Heart left ventricle (tissue), 16 donors: ENCODE results near the gene PDCD1. TPM values are rescaled to one million over a fixed set of nuclear protein-coding genes. Genes with fewer than 3 reads are reported as not detected.

Experiments used
- ATAC-seq, 4 donors: fragments of 200-7000 bp; cut with Tn5 transposase; one replicate each; pipeline ENCODE4 v1.9.1; 2020 to 2022; ENCODE audit warnings: moderate library complexity in 4 of 4, mild to moderate bottlenecking in 3 of 4, moderate number of reproducible peaks in 1 of 4
- DNase-seq, 5 donors: peaks; one replicate each; pipeline ENCODE4 v3.0.0-alpha.2; 2020
- H3K27ac ChIP-seq, 12 donors: fragments of 200-600 bp; sonication (generic) in 4 of 12; one replicate each; pipeline versions ENCODE4 v1.5.0 to v1.8.0; 2016 to 2022; ENCODE audit warnings: mild to moderate bottlenecking in 2 of 12
- H3K27me3 ChIP-seq, 9 donors: fragments of 200-600 bp; sonication (generic) in 2 of 9; one replicate each; pipeline versions ENCODE4 v1.5.1 to v1.8.0; 2016 to 2022; ENCODE audit warnings: mild to moderate bottlenecking in 3 of 9
- H3K36me3 ChIP-seq, 9 donors: fragments of 200-600 bp; sonication (generic) in 2 of 9; one replicate each; pipeline versions ENCODE4 v1.5.0 to v1.8.0; 2018 to 2022; ENCODE audit warnings: mild to moderate bottlenecking in 2 of 9
- H3K4me1 ChIP-seq, 12 donors: fragments of 200-600 bp; sonication (generic) in 4 of 12; one replicate each; pipeline versions ENCODE4 v1.5.0 to v1.8.0; 2016 to 2022; ENCODE audit warnings: mild to moderate bottlenecking in 3 of 12
- H3K4me3 ChIP-seq, 12 donors: fragments of 200-600 bp; sonication (generic) in 4 of 12; one replicate each; pipeline versions ENCODE4 v1.5.0 to v1.8.0; 2017 to 2022; ENCODE audit warnings: mild to moderate bottlenecking in 9 of 12, moderate library complexity in 4 of 12
- H3K9me3 ChIP-seq, 12 donors: fragments of 200-600 bp; sonication (generic) in 4 of 12; one replicate each; pipeline versions ENCODE4 v1.5.0 to v1.8.0; 2016 to 2022; ENCODE audit warnings: mild to moderate bottlenecking in 1 of 12
- CTCF ChIP-seq, 12 donors: fragments of 200-600 bp; sonication (generic) in 4 of 12; IDR thresholded peaks; one replicate each; pipeline versions ENCODE4 v1.5.0 to v1.8.0; 2018 to 2022; ENCODE audit warnings: antibody characterized with exemption in 12 of 12, mild to moderate bottlenecking in 5 of 12
- POLR2A ChIP-seq, 2 donors: fragments of 450-650 bp; IDR thresholded peaks; one replicate each; pipeline ENCODE4 v1.6.1; 2017; ENCODE audit warnings: antibody characterized with exemption in 2 of 2, mild to moderate bottlenecking in 2 of 2, moderate library complexity in 2 of 2
- WGBS, 4 donors: extraction: QIAGEN DNeasy Blood & Tissue Kit in 2 of 4; methylation state at CpG; one replicate each; pipeline versions ENCODE4 v1.1.5 to v1.1.7; 2013 to 2018; 5-methylcytosine and 5-hydroxymethylcytosine counted together
- intact Hi-C, 10 donors: fragments of 100-400 bp; cut with DNase I; formaldehyde crosslinking; loops; one replicate each; pipeline versions ENCODE4 v1.11.1 to v1.14.2; 2022
- polyA plus RNA-seq, 2 donors: library from polyadenylated mRNA; stranded (reverse); fragments of 200-250 nt; gene quantifications; one replicate each; pipeline ENCODE4 v1.2.3, GENCODE V29; 2013
- total RNA-seq, 9 donors: library from RNA; depleted of rRNA in 2 of 9; stranded (reverse); fragments of >200 nt in 2 of 9; fragmentation: NEBNext Ultra II Directional in 3 of 9; extraction: Animal tissue kit (Norgen Biotek cat#: 25700) in 3 of 9; gene quantifications; one replicate each; pipeline versions ENCODE4 v1.1.0 to v1.2.4, GENCODE V29; 2016 to 2023
- donor health status: ischemic (EF 13 %, LVEDD 7.1; RV severe dilation, severe dysfunction).
- donor health status: healthy with polysubstance abuse.
- donor health status: DM: no; HTN: yes; CAD: no.
- donor health status: DM: no; HTN: no; CAD: no.
- donor health status: ischemic (EF 25% LVEDD 6.9; RV normal size, moderate dysfunction).
- donor health status: ischemic (EF 25% LVEDD 5.7; RV mildly dilated, moderate dysfunction).
- donor health status: healthy.
- donor health status: DM: yes; HTN: yes; CAD: no.
- donor health status: ischemic (EF 35%, LVEDD 5.7; RV mildly dilated, moderate dysfunction).
- donor health status: nonischemic (EF 11% LVEDD 7.7; RV severe dilation, severe dysfunction).
- donor health status: DM: yes; HTN: yes; CAD: no.
- donor health status: PGD.
- donor health status: ischemic (EF 29% LVEDD 5.4; RV normal size, mild dysfunction).
- donor health status: nonischemic (EF 23%, LVEDD 6.1; RV moderate dilation, normal function).

The PDCD1 gene
- total and polyA plus RNA-seq, 11 donors, result 0.27 to 7.6 (median 1.4) TPM

- Histone ChIP-seq H3K4me1 (no peaks in the 10 kb centered on the region), H3K9me3 (no peaks in the 10 kb centered on the region), H3K27me3 (peaks cover 3 to 32% (median 16%) of the 10 kb centered on the region in 9 donors), H3K4me3 (no peak within 1 kb of the TSS), H3K27ac (peak within 1 kb of the TSS in 1 of 12 donors; percentile 71), H3K36me3 (no peaks in the 10 kb centered on the region)
- ATAC-seq (no peak), DNase-seq (peak in 3 of 5 donors; percentile 9 to 60 (median 18))
- intact Hi-C loops, result loop anchor here in 1 of 10 donors (10.0 kb wide), 1 partner anchor 115 kb away; no protein-coding TSS in a partner anchor
- WGBS, 4 donors, result 73 to 81% (median 77%) methylated on average over 16 to 33 of the region's 33 CpGs
- no peak for TF ChIP-seq CTCF (IDR thresholded peaks at IDR 0.05)
- no peak for TF ChIP-seq POLR2A (IDR thresholded peaks at IDR 0.05)
Measured at GRCh38 chr2:241869087-241869961, 10.6 kb upstream of the PDCD1 start, which contains the start of gene RTP5. RTP5 (plus strand) TSS chr2:241869729; CDS start chr2:241869757, 28 bp downstream.

- Histone ChIP-seq H3K36me3 (no peaks in the 10 kb centered on the region), H3K9me3 (no peaks in the 10 kb centered on the region), H3K27ac (peak overlapping the region in 1 of 12 donors; percentile 71), H3K4me3 (no peak overlapping the region), H3K4me1 (peaks cover 0 to 3% (median 0%) of the 10 kb centered on the region in 12 donors), H3K27me3 (peaks cover 3 to 38% (median 17%) of the 10 kb centered on the region in 9 donors)
- no peak for TF ChIP-seq CTCF (IDR thresholded peaks at IDR 0.05)
- TF ChIP-seq POLR2A (IDR thresholded peaks at IDR 0.05), result no peak
- intact Hi-C loops, result loop anchor here in 1 of 10 donors (10.0 kb wide), 1 partner anchor 114 kb away; no protein-coding TSS in a partner anchor
- DNase-seq, result peak in 3 of 5 donors; percentile 10 to 57 (median 26)
- 40 to 52% (median 43%) methylated on average over 15 of the region's 15 CpGs for WGBS, 4 donors
- ATAC-seq, result no peak
Measured at GRCh38 chr2:241868661-241869081, 10.0 kb upstream of the PDCD1 start.

- no peaks in the 10 kb centered on the region for H3K9me3 ChIP-seq
- TF ChIP-seq POLR2A (IDR thresholded peaks at IDR 0.05), result no peak
- no peak for TF ChIP-seq CTCF (IDR thresholded peaks at IDR 0.05)
- intact Hi-C loops, result loop anchor here in 1 of 10 donors (10.0 kb wide), 1 partner anchor 113 kb away; no protein-coding TSS in a partner anchor
- no peak overlapping the region for H3K4me3 ChIP-seq
- ATAC-seq, result no peak
- H3K4me1 ChIP-seq, result peaks cover 0 to 10% (median 2%) of the 10 kb centered on the region in 12 donors
- WGBS, 4 donors, result 46 to 53% (median 49%) methylated on average over 17 to 19 of the region's 19 CpGs
- peak overlapping the region in 1 of 12 donors; percentile 71 for H3K27ac ChIP-seq
- no peaks in the 10 kb centered on the region for H3K36me3 ChIP-seq
- peaks cover 5 to 46% (median 22%) of the 10 kb centered on the region in 9 donors for H3K27me3 ChIP-seq
- peak in 2 of 5 donors; percentile 19 to 69 for DNase-seq
Measured at GRCh38 chr2:241867776-241868420, 9.2 kb upstream of the PDCD1 start.
